GM18526 (cell line): ENCODE results near the gene UCK2.

Source experiments
- POLR2A ChIP-seq: IDR thresholded peaks from 3 replicates; pipeline ENCODE4 v1.6.1; 2011; ENCODE audit not compliant: insufficient read length; ENCODE audit errors: extremely low read depth

Gene UCK2

GRCh38 chr1:165845992-165846748 is 18.8 kb downstream of the UCK2 start:
- no peak for TF ChIP-seq POLR2A

GRCh38 chr1:165847486-165847885 is 20.1 kb downstream of the UCK2 start:
- TF ChIP-seq POLR2A, result no peak

- TF ChIP-seq POLR2A, result no peak
These were observed 22.1 kb downstream of the UCK2 start for GRCh38 chr1:165849353-165850133.

GRCh38 chr1:165851034-165851658 is 23.7 kb downstream of the UCK2 start:
- no peak for TF ChIP-seq POLR2A

GRCh38 chr1:165852871-165853270 is 25.5 kb downstream of the UCK2 start:
- TF ChIP-seq POLR2A, result no peak

GRCh38 chr1:165853528-165854075 is 26.2 kb downstream of the UCK2 start:
- TF ChIP-seq POLR2A, result no peak

- TF ChIP-seq POLR2A, result no peak
These were observed 26.9 kb downstream of the UCK2 start for GRCh38 chr1:165854101-165854845.

GRCh38 chr1:165855010-165855838 is 27.8 kb downstream of the UCK2 start:
- no peak for TF ChIP-seq POLR2A

- no peak for TF ChIP-seq POLR2A
These were observed 28.6 kb downstream of the UCK2 start for GRCh38 chr1:165856021-165856420.

- TF ChIP-seq POLR2A, result no peak
These were observed 29.2 kb downstream of the UCK2 start for GRCh38 chr1:165856606-165857005.

GRCh38 chr1:165857046-165857801 is 29.8 kb downstream of the UCK2 start:
- TF ChIP-seq POLR2A, result no peak

- no peak for TF ChIP-seq POLR2A
These were observed 31.0 kb downstream of the UCK2 start for GRCh38 chr1:165858364-165858823.

- TF ChIP-seq POLR2A, result no peak
These were observed 31.8 kb downstream of the UCK2 start for GRCh38 chr1:165858967-165859845.

- no peak for TF ChIP-seq POLR2A
These were observed 32.7 kb downstream of the UCK2 start for GRCh38 chr1:165860065-165860464.
